GM19328 (cell line): Measurements from ENCODE around the gene CEMP1.

Source experiments
- ATAC-seq: cut with Tn5 transposase; IDR thresholded peaks from one replicate; pipeline ENCODE4 v1.9.1; 2021; ENCODE audit warnings: mild to moderate bottlenecking, moderate library complexity; ENCODE audit not compliant: unreplicated experiment

CEMP1 gene

GRCh38 chr16:2520784-2521531 is 10.2 kb downstream of the CEMP1 start:
- peak; percentile 18 for ATAC-seq

GRCh38 chr16:2520097-2520783 is 11.0 kb downstream of the CEMP1 start, which contains the start of gene AMDHD2:
AMDHD2 (plus strand) TSS chr16:2520371; CDS start chr16:2520459, 88 bp downstream.
- peak; percentile 48 for ATAC-seq

DNA sequence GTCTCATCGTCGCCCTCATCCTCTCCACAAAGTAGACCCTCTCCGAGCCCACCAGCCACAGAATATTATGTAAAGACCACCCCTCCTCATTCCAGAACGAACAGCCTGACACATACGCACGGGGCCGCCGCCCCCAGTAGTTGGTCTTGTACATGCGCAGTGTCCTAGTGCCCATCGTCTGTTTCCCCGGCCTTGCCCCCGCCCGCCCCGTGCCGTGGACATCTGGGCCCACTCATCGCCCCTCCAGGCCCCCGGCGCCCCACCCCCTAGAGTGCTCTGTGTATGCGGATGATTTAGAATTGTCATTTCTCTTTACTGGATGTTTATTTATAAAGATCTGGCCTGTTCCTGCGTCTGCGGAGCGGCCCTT is 11.5 kb downstream of the CEMP1 start:
- ATAC-seq = no peak

- no peak for ATAC-seq
These were observed 12.1 kb downstream of the CEMP1 start for GRCh38 chr16:2518823-2519710.

DNA sequence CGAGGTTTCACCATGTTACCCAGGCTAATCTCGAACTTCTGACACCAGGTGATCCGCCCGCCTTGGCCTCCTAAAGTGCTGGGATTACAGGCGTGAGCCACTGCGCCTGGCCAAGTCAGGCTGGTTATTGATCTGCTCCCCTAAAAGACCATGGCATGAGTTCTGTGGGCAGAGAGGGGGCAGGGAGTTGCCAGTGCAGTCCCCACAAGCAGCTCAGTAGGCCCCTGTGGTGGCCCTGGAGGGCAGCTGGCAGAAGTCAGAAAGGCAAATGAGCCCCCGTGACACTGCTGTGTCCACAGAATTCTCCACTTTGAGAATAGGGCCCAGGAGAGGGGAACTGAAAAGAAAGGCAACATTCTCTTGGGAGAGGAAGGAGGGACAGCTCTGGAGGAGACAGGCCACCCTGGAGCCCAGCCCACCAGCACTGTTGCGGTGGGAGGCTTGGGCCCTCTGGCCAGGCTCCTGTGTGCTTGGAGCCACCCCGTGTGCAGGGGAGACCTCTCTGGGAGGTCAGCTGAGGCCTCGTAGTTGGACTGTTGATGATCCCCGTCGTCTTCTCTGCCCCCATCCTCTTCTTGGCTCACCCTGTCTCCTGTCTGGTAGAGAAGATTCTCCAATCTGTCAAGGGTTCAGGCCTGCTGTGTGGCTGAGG is 13.1 kb downstream of the CEMP1 start:
- ATAC-seq = no peak

GRCh38 chr16:2516391-2517240 is 14.6 kb downstream of the CEMP1 start:
- ATAC-seq = no peak

- no peak for ATAC-seq
These were observed 15.9 kb downstream of the CEMP1 start for GRCh38 chr16:2515180-2515851.

DNA sequence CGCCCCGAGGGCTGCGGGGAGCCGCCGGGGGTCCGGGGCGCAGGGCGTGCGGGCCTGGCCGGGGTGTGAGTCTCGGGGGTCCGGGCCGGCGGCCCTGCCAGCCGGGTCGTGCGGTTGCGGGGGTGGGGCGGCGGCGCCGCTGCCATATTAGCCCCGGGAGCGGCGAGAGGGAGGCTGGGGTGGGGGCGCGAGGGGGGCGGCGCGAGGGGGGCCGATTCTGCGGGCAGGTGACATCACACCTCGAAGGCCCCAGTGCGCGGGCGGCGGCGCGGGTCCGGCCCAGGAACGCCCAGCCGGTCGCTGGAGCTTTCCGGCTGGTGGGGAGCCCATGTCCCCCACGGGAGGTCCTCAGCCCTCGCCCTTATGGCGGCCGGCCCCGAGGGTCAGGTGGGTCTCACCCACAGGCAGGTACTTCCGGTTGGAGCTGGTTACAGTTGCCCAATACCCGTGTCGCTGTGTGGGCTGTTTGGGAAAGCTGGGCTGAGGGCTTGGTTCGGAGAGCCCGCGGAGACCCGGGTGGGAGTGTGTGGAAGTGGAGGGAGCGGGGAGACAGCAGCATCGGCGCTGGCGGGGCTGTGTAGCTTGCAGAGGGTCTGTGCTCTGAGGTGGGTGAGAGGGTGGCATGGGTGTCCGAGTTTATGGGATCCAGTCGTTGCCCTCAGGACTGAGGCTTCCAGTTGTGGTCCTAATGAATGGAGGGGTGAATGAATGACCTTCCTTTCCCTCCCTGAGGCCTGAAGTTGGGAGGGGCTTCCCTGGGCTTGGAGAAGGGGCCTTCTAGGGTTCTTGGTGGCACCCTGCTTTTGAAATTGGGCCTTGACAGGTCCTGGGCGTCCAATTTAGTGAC is 16.7 kb downstream of the CEMP1 start:
- peak; percentile 15 for ATAC-seq

DNA sequence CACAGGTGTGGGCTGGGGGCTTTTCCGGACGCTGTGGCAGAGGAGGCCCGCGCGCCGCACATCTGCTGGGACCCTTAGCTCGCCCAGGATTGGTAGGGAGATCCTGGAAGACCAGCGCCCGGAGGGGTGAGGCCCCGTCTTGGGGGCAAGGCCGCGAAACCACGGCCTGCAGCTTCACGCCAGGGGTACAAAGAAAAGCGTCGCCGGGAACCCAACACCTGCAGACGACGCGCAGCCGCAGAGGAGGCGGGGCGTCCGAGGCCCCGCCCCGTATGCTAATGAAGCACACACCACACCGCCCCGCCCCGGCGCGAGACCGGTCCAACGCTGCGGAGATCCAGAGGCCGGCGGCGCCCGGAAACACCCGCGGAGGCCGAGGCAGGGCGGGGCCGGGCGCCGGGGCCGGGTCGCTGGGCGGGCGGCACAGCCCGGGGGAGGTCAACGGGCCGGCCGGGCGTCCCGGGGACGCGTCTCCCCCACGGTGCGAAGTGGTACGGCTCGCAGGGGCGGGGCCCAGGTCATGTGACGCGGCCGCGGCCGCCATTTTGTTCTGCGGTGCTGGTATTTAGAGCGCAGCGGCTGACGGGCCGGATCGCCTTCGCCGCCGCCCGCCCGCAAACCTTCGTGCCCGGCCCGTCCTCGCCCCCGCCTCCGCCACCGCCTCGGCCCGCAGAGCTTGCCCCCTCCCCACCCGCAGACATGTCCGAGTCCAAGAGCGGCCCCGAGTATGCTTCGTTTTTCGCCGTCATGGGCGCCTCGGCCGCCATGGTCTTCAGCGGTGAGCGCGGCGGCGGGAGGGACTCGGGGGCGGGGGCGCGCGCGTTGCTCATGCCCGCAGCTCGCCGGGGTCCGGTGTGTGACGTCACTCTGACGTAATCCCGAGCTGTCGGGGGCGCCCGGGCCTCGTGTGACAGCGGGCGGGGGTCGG is 17.5 kb downstream of the CEMP1 start, which contains the start of gene ATP6V0C:
ATP6V0C (plus strand) TSS at position 548 of the 928 bp plus-strand sequence; CDS start at position 700, 152 bp downstream.
- peak; percentile 61 for ATAC-seq

GRCh38 chr16:2512735-2513404 is 18.3 kb downstream of the CEMP1 start:
- no peak for ATAC-seq

DNA sequence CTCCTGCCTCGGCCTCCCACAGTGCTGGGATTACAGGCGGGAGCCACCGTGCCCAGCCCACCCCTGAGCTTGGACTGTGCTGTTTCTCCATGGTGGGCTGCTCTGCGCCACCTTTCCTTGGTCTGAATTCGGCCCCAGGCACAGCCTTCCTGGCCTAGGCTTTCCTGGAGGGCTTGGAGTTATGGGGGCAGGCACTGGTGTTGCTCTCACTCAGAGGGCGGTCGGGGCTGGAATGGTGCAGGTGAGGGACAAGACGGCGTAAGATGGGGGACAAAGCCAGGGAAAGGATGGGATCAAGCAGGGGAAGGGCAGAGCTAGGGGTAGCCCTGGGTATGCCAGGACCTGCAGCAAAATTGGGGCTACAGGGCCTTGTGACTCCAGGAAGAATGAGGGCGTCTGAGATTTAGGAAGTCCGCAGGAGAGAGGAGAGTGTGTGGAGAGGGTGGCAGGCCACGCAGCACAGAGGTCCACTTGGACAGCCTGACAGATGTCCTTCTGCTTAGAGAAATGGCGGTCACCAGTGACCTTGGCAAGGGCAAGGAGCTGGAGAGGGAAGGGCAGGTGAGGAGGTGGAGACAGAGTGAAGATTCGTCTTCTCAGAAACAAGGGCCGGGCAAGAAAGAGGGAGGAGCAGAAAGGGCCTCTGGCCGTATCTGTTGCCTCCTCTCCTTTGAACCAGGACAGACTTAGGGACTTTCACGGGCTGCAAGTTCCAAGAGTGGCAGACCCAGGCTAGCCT is 19.0 kb downstream of the CEMP1 start:
- ATAC-seq = no peak

- no peak for ATAC-seq
These were observed 19.9 kb downstream of the CEMP1 start for GRCh38 chr16:2511128-2511800.

GRCh38 chr16:2508722-2509400 is 22.3 kb downstream of the CEMP1 start:
- no peak for ATAC-seq

DNA sequence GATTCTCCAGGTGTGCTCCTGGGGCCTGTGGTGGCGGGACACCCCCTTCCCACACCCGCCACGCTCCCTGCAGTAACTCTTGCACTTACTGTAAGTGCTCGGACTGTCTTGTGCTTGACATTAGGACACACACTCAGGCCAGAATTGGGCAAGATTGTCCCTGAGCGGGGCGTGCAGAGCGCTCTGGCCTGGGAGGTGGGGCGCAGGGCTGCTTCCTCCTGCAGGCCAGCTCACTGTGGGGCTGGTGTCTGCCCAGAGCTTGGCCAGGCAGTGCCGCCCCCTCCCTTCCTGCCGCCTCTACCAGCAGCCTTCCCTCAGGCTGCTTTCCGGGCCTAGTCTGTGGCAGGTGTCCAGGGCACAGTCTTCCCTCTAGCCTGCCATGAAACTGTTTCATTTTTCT is 23.5 kb downstream of the CEMP1 start:
- ATAC-seq = no peak
